Measurements from ENCODE around the gene FAM170B. TPM values are rescaled to one million over a fixed set of nuclear protein-coding genes. Genes with fewer than 3 reads are reported as not detected.

FAM170B gene
- total RNA-seq, 1 experiment from 2014 or later: not detected

- H3K4me3 ChIP-seq: no peak overlapping the region
- TF ChIP-seq EZH2 (IDR thresholded peaks at IDR 0.05; ENCODE audit: low read depth) (no peak), CTCF (conservative IDR thresholded peaks at IDR 0.05) (no peak)
- no TSS peak for BruUV-seq (replicated peaks)
- DNase-seq: no peak
- ChIA-PET POLR2A (ENCODE audit: unreplicated experiment) (no interaction called here), CTCF (no interaction called here)
- H3K4me2 ChIP-seq: no peak overlapping the region
- no peak overlapping the region for H2AFZ ChIP-seq
- H3K79me2 ChIP-seq (ENCODE audit: low read depth): no peaks in the 10 kb centered on the region
- peaks cover 28% of the 10 kb centered on the region; the same call in 1 of the 2 replicates for H3K27me3 ChIP-seq (ENCODE audit: insufficient read depth, low read depth)
- H4K20me1 ChIP-seq (ENCODE audit: insufficient read depth): no peaks in the 10 kb centered on the region
- no peak overlapping the region for H3K27ac ChIP-seq
- no peaks in the 10 kb centered on the region for H3K9me2 ChIP-seq (ENCODE audit: insufficient read depth)
- H3K4me1 ChIP-seq (replicated peaks; ENCODE audit: insufficient read depth): no peaks in the 10 kb centered on the region
- H3K9me3 ChIP-seq (ENCODE audit: insufficient read depth, low read depth): no peaks in the 10 kb centered on the region
- H3K36me3 ChIP-seq (ENCODE audit: low read depth): no peaks in the 10 kb centered on the region
- intact Hi-C loops (cut with micrococcal nuclease; ENCODE audit: unreplicated experiment): no loop called here
- no peaks in the 10 kb centered on the region; the same call in 1 of the 2 replicates for H3F3A ChIP-seq (ENCODE audit: insufficient read depth, low read depth)
Measured at GRCh38 chr10:49154641-49155040, 20.8 kb upstream of the FAM170B start.

- no peak overlapping the region for H3K27ac ChIP-seq
- H3K36me3 ChIP-seq (ENCODE audit: low read depth): no peaks in the 10 kb centered on the region
- no peaks in the 10 kb centered on the region for H3K9me2 ChIP-seq (ENCODE audit: insufficient read depth)
- no peaks in the 10 kb centered on the region for H3K79me2 ChIP-seq (ENCODE audit: low read depth)
- DNase-seq: no peak
- peaks cover 28% of the 10 kb centered on the region; the same call in 1 of the 2 replicates for H3K27me3 ChIP-seq (ENCODE audit: insufficient read depth, low read depth)
- H4K20me1 ChIP-seq (ENCODE audit: insufficient read depth): no peaks in the 10 kb centered on the region
- POLR2A ChIA-PET (ENCODE audit: unreplicated experiment): no interaction called here
- H3K9me3 ChIP-seq (ENCODE audit: insufficient read depth, low read depth): no peaks in the 10 kb centered on the region
- CTCF ChIA-PET: no interaction called here
- no peak overlapping the region for H3K4me2 ChIP-seq
- H2AFZ ChIP-seq: no peak overlapping the region
- H3F3A ChIP-seq (ENCODE audit: insufficient read depth, low read depth): no peaks in the 10 kb centered on the region; the same call in 1 of the 2 replicates
- TF ChIP-seq CTCF (conservative IDR thresholded peaks at IDR 0.05) (no peak), EZH2 (IDR thresholded peaks at IDR 0.05; ENCODE audit: low read depth) (no peak)
- no TSS peak for BruUV-seq (replicated peaks)
- no peaks in the 10 kb centered on the region for H3K4me1 ChIP-seq (replicated peaks; ENCODE audit: insufficient read depth)
- no peak overlapping the region for H3K4me3 ChIP-seq
- intact Hi-C loops (cut with micrococcal nuclease; ENCODE audit: unreplicated experiment): no loop called here
Measured at GRCh38 chr10:49153971-49154370, 20.1 kb upstream of the FAM170B start.

- no peaks in the 10 kb centered on the region for H3K4me1 ChIP-seq (replicated peaks; ENCODE audit: insufficient read depth)
- H2AFZ ChIP-seq: no peak overlapping the region
- ChIA-PET POLR2A (ENCODE audit: unreplicated experiment) (no interaction called here), CTCF (no interaction called here)
- no peaks in the 10 kb centered on the region for H3K9me3 ChIP-seq (ENCODE audit: insufficient read depth, low read depth)
- no peak overlapping the region for H3K27ac ChIP-seq
- no peaks in the 10 kb centered on the region for H3K36me3 ChIP-seq (ENCODE audit: low read depth)
- no peak for TF ChIP-seq CTCF (conservative IDR thresholded peaks at IDR 0.05)
- no peak for TF ChIP-seq EZH2 (IDR thresholded peaks at IDR 0.05; ENCODE audit: low read depth)
- H3K79me2 ChIP-seq (ENCODE audit: low read depth): no peaks in the 10 kb centered on the region
- no peak overlapping the region for H3K4me3 ChIP-seq
- intact Hi-C loops (cut with micrococcal nuclease; ENCODE audit: unreplicated experiment): no loop called here
- no peaks in the 10 kb centered on the region; the same call in 1 of the 2 replicates for H3F3A ChIP-seq (ENCODE audit: insufficient read depth, low read depth)
- BruUV-seq (replicated peaks): no TSS peak
- H3K27me3 ChIP-seq (ENCODE audit: insufficient read depth, low read depth): peaks cover 28% of the 10 kb centered on the region; the same call in 1 of the 2 replicates
- no peak overlapping the region for H3K4me2 ChIP-seq
- H4K20me1 ChIP-seq (ENCODE audit: insufficient read depth): no peaks in the 10 kb centered on the region
- DNase-seq: no peak
- H3K9me2 ChIP-seq (ENCODE audit: insufficient read depth): no peaks in the 10 kb centered on the region
Measured at GRCh38 chr10:49153115-49153514, 19.3 kb upstream of the FAM170B start.
